Mesendoderm (in vitro differentiated cells): ENCODE data around the gene ITIH3. TPM values are rescaled to one million over a fixed set of nuclear protein-coding genes. Genes with fewer than 3 reads are reported as not detected.
A peak's percentile ranks its signal among the peaks of the same experiment; 100 is the strongest.

Experiments used
- DNase-seq: peaks from one replicate; pipeline ENCODE4 v3.0.0; 2013
- H2AK5ac ChIP-seq: 2 replicates; pipeline ENCODE4 v1.6.1; 2013; ENCODE audit warnings: low read length, inconsistent platforms
- H2BK120ac ChIP-seq: 2 replicates; pipeline ENCODE4 v1.6.1; 2013; ENCODE audit warnings: low read depth, mild to moderate bottlenecking, low read length, moderate library complexity, mixed read lengths
- H2BK15ac ChIP-seq: replicated peaks from 2 replicates; pipeline ENCODE4 v1.6.1; 2013; ENCODE audit warnings: low read depth, mild to moderate bottlenecking, moderate library complexity
- H2BK5ac ChIP-seq: 2 replicates; pipeline ENCODE4 v1.6.1; 2013; ENCODE audit warnings: low read length, inconsistent platforms
- H3K18ac ChIP-seq: 2 replicates; pipeline ENCODE4 v1.6.1; 2013; ENCODE audit warnings: mild to moderate bottlenecking, low read length, mixed read lengths
- H3K23ac ChIP-seq: one replicate; pipeline ENCODE4 v1.6.1; 2013; ENCODE audit warnings: low read length
- H3K27ac ChIP-seq: 2 replicates; pipeline ENCODE4 v1.5.1; 2013; ENCODE audit warnings: low read depth, mild to moderate bottlenecking, inconsistent platforms, low read length, moderate library complexity
- H3K27me3 ChIP-seq: 2 replicates; pipeline ENCODE4 v1.6.1; 2013; ENCODE audit warnings: low read length, control low read depth, mild to moderate bottlenecking, inconsistent platforms; ENCODE audit not compliant: insufficient read depth, poor library complexity
- H3K36me3 ChIP-seq: 2 replicates; pipeline ENCODE4 v1.6.1; 2013; ENCODE audit warnings: low read length, inconsistent platforms; ENCODE audit not compliant: control insufficient read depth, insufficient read depth
- H3K4ac ChIP-seq: one replicate; pipeline ENCODE4 v1.6.1; 2013; ENCODE audit warnings: low read depth, mild to moderate bottlenecking, low read length, moderate library complexity
- H3K4me1 ChIP-seq: 2 replicates; pipeline ENCODE4 v1.6.1; 2013; ENCODE audit warnings: low read depth, low read length, inconsistent platforms; ENCODE audit not compliant: control insufficient read depth
- H3K4me2 ChIP-seq: 2 replicates; pipeline ENCODE4 v1.6.1; 2013; ENCODE audit warnings: low read length
- H3K4me3 ChIP-seq: 2 replicates; pipeline ENCODE4 v1.5.1; 2013; ENCODE audit warnings: mild to moderate bottlenecking, low read length
- H3K56ac ChIP-seq: one replicate; pipeline ENCODE4 v1.6.1; 2013; ENCODE audit warnings: low read length
- H3K79me1 ChIP-seq: 2 replicates; pipeline ENCODE4 v1.6.1; 2013; ENCODE audit warnings: low read length, inconsistent platforms
- H3K79me2 ChIP-seq: 2 replicates; pipeline ENCODE4 v1.6.1; 2013; ENCODE audit warnings: mild to moderate bottlenecking, low read length; ENCODE audit not compliant: control insufficient read depth, insufficient read depth
- H3K9ac ChIP-seq: 2 replicates; pipeline ENCODE4 v1.6.1; 2013; ENCODE audit warnings: low read length, inconsistent platforms
- H4K5ac ChIP-seq: one replicate; pipeline ENCODE4 v1.6.1; 2013; ENCODE audit warnings: low read length
- H4K8ac ChIP-seq: one replicate; pipeline ENCODE4 v1.6.1; 2013; ENCODE audit warnings: low read depth, mild to moderate bottlenecking, control low read depth, low read length, moderate library complexity
- WGBS: extraction: QIAGEN DNeasy Blood & Tissue Kit; methylation state at CpG from one replicate; pipeline ENCODE4 v1.1.7; 2013; ENCODE audit warnings: low lambda C conversion rate, missing lambda C conversion rate; ENCODE audit not compliant: insufficient coverage; ENCODE audit errors: extremely low coverage; 5-methylcytosine and 5-hydroxymethylcytosine counted together
- small RNA-seq: library from polyadenylated mRNA; stranded (forward); fragments of <200 nt; extraction: miRNeasy Mini kit (QIAGEN cat#:217004); gene quantifications from one replicate; pipeline ENCODE3, GENCODE V24; 2013; ENCODE audit not compliant: insufficient read depth

Gene ITIH3

DNA sequence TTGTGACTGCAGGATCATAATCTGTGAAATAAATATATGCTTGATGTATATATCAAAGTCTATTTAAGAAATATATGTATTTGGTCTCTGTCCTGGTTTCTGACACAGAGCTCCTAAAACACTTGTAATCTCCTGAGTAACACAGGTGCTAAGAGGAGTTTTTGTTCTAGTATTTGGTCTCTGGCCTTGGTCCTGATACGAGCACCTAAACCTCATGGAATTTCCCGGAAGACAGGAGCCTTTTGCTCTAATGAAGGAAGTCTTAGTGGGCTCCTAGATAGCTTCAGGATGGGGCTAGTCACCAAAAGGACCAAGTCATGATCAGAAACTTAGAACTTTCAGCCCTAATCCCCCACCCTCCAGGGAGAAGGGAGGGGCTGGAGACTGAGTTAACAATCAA is 59.4 kb downstream of the ITIH3 start:
- Histone ChIP-seq H3K27me3 (no peaks in the 10 kb centered on the region), H2BK5ac (no peak overlapping the region), H3K56ac (no peak overlapping the region), H2BK15ac (no peak overlapping the region), H4K5ac (no peak overlapping the region), H3K23ac (no peak overlapping the region), H3K36me3 (no peaks in the 10 kb centered on the region), H3K9ac (no peak overlapping the region), H4K8ac (no peak overlapping the region), H3K4me2 (no peak overlapping the region), H3K27ac (no peak overlapping the region), H3K4me1 (no peaks in the 10 kb centered on the region), H3K4me3 (no peak overlapping the region), H3K79me1 (no peaks in the 10 kb centered on the region), H3K18ac (no peak overlapping the region), H3K4ac (no peak overlapping the region), H3K79me2 (no peaks in the 10 kb centered on the region), H2BK120ac (no peak overlapping the region), H2AK5ac (no peak overlapping the region)
- no CpG with 5 or more reads among the region's 2 CpGs for WGBS
- peak; percentile 44 for DNase-seq

DNA sequence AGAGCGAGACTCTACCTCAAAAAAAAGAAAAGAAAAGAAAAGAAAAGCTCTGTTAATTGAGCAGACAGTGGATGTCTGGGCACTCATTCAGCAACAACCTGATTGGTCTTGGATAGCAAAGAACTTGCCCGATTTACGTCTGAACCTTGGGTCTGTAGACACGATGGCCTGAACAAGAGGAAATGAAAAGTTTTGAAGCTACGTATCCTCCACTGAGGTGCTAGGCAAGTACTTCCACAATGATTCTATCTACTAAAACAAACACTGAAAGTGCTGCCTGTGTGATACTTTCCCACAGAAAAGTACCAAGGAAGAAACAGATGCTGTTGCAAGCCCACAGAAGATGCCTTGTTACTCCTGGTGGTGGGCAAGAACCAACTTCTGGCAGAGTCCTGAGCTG is 62.1 kb downstream of the ITIH3 start:
- Histone ChIP-seq H3K79me2 (no peaks in the 10 kb centered on the region), H2AK5ac (no peak overlapping the region), H4K5ac (no peak overlapping the region), H3K4me2 (no peak overlapping the region), H2BK15ac (no peak overlapping the region), H3K56ac (no peak overlapping the region), H3K27me3 (no peaks in the 10 kb centered on the region), H3K36me3 (no peaks in the 10 kb centered on the region), H3K79me1 (no peaks in the 10 kb centered on the region), H3K4me1 (no peaks in the 10 kb centered on the region), H4K8ac (no peak overlapping the region), H2BK120ac (no peak overlapping the region), H2BK5ac (no peak overlapping the region), H3K4ac (no peak overlapping the region), H3K27ac (no peak overlapping the region), H3K4me3 (no peak overlapping the region), H3K9ac (no peak overlapping the region), H3K18ac (no peak overlapping the region), H3K23ac (no peak overlapping the region)
- DNase-seq, result no peak
- no CpG with 5 or more reads among the region's 5 CpGs for WGBS

- Histone ChIP-seq H4K8ac (no peak overlapping the region), H3K79me1 (no peaks in the 10 kb centered on the region), H3K56ac (no peak overlapping the region), H2AK5ac (no peak overlapping the region), H2BK5ac (no peak overlapping the region), H3K4me1 (no peaks in the 10 kb centered on the region), H3K79me2 (no peaks in the 10 kb centered on the region), H3K4ac (no peak overlapping the region), H2BK15ac (no peak overlapping the region), H3K4me3 (no peak overlapping the region), H3K4me2 (no peak overlapping the region), H3K23ac (no peak overlapping the region), H2BK120ac (no peak overlapping the region), H3K9ac (no peak overlapping the region), H3K27me3 (no peaks in the 10 kb centered on the region), H3K18ac (no peak overlapping the region), H3K36me3 (no peaks in the 10 kb centered on the region), H3K27ac (no peak overlapping the region), H4K5ac (no peak overlapping the region)
- no CpG with 5 or more reads among the region's 3 CpGs for WGBS
- no peak for DNase-seq
Measured at GRCh38 chr3:52857133-52857532, 62.5 kb downstream of the ITIH3 start.

DNA sequence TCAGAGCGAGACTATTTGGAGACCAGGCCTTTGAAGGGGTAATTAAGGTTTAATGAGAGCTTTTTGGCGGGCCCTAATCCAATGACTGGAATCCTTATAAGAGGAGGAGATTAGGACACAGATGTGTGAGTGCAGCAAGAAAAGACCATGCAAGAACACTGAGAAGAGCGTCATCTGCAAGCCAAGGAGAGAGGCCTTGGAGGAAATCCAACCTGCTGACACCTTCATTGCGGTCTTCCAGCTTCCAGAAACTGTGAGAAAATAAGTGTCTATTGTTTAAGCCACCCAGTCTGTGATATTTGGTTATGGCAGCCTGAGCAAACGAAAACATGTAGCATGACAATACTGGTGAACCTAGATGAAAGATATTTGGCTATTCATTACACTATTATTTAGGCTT is 63.3 kb downstream of the ITIH3 start:
- Histone ChIP-seq H2BK15ac (no peak overlapping the region), H2AK5ac (no peak overlapping the region), H3K4me1 (no peaks in the 10 kb centered on the region), H3K23ac (no peak overlapping the region), H2BK120ac (no peak overlapping the region), H3K56ac (no peak overlapping the region), H3K4me2 (no peak overlapping the region), H3K27me3 (no peaks in the 10 kb centered on the region), H3K18ac (no peak overlapping the region), H3K79me2 (no peaks in the 10 kb centered on the region), H3K4ac (no peak overlapping the region), H3K9ac (no peak overlapping the region), H3K36me3 (no peaks in the 10 kb centered on the region), H4K8ac (no peak overlapping the region), H3K4me3 (no peak overlapping the region), H3K27ac (no peak overlapping the region), H3K79me1 (no peaks in the 10 kb centered on the region), H2BK5ac (no peak overlapping the region), H4K5ac (no peak overlapping the region)
- WGBS, result no CpG with 5 or more reads among the region's 5 CpGs
- no peak for DNase-seq

Small RNAs within 50 kb of the gene (small RNA-seq; reads per million reads assigned to genes)
- gene MIR8064 (not detected), gene MUSTN1 (not detected)
